HuH-7.5 (cell line): ENCODE results near the gene TMPRSS6.

Experiments
- DNase-seq: peaks from one replicate; pipeline ENCODE4 v3.0.0; 2011; ENCODE audit warnings: low spot score

TMPRSS6 gene

GRCh38 chr22:37064553-37064952 is 45.0 kb downstream of the TMPRSS6 start:
- DNase-seq = no peak

DNA sequence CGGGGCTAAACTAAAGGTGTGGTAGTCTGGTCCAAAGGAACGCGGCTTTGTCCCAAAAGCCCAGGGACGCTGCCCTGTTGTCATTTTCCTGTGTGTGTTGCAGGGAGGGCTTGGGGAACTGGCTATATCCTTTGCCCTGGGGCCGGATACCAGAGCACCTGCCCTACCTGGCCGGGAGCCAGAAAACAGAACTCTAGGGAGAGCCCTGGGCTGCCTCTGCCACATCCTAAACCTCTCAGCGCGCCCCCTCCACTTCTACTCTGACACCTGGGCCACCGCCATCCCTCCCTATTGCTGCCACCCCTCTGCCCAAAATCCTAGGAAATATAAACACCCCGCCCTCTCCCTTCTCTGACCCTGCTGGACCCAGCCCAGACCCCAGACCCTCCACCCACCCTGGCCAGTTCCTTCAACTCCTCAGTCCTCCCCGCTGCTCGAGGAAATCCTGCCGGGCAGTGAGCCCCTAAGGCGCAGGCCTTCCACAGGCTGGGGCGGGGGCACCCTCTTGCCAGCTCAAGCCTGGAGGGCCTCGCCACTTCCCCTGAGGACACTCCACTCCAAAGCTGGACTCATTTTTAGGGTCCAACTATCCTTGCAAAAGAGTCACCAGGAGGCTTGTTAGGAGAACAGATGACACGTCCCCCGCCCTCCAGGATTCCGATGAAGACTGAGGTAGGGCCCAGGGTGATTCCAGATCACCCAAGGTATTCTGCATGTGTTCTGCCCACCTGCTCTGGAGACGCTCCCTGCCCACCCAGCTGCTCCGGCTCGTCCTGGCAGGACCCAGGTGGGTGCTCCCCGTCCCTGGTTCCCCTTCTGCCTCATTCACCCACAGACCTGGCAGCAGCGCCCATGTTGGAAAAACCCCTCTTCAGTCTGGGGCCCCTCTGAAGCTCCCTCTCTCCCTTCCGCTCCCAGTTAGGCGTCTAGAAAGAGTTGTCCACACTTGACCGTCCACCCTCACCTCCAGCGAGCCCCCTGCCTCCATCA is 45.8 kb downstream of the TMPRSS6 start:
- DNase-seq = no peak

GRCh38 chr22:37062702-37063381 is 46.7 kb downstream of the TMPRSS6 start:
- DNase-seq = no peak

- no peak for DNase-seq
Observed at GRCh38 chr22:37062376-37062675, 47.2 kb downstream of the TMPRSS6 start.

DNA sequence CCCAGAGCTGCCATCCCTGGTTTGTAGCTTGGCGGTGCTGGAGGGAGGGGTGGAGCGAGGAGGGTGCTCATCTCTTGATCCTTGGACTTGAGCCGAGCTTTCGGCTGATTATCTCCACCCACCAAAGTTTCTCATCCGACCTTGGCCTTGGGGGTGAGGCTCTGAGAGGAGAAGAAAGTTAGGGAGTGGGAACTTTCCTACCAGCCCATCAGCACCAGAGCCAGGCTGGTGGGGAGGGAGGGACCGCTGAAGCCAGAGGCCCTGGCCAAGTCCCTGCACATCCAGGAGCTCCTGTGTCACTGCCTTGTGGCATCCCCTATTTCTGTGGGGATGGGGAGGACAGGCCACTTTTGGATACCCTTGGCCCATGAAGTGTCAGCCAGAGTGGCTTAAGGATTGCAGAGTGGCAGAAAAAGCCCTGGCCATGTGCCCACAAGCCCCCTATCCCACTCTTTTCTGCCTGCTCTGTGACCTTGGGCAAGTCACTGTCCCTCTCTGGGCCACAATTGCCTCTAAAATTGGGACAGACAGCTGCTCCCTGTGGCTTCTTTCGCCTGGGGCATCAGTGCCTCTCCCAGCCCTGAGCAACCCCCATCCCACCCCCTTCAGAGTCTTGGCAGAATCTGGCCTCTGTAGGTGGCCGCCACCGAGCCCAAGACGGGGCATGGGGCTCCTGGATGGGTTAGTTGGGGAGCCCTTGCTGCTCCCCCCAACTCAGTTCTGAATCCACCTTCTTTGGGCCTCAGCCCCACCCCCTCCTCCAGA is 47.7 kb downstream of the TMPRSS6 start:
- no peak for DNase-seq

DNA sequence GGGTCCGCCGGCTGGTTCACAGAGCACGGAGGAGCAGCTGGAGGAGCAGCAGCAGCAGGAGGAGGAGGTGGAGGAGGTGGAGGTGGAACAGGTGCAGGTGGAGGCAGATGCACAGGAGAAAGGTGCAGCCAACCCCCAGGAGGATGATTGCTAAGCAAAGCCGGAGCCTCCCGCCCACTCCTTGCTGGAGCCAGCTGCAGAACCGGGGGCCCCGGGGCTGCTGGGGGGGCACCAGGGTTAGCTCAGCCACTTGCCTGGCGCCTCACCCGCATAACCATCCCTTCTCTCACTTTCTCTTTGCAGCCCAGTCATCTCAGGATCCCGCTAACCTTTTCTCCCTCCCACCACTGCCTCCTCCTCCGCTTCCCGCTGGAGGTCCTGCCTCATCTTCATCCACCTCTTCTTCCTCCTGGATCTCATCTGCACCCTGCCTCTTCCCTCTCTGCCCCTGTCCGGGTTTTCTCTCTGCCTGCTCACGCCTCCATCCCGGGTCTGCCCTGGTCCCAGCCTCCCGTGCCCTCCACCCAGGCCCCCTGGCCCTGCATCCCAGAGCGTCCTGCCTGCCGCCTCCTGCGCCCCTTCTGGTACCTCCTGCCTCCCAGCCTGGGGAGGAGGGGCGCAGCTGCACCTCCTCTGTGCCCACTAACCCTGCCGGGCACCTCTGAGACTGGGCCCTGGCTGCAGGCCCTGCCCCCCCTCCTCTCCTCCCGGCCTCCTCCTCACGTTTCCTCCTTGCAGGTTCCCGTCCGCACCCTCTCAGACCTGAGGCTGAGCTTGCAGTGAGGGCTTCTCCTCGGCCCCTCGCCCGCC is 48.5 kb downstream of the TMPRSS6 start:
- DNase-seq = no peak

- DNase-seq = no peak
Observed at GRCh38 chr22:37059876-37060449, 49.5 kb downstream of the TMPRSS6 start.

DNA sequence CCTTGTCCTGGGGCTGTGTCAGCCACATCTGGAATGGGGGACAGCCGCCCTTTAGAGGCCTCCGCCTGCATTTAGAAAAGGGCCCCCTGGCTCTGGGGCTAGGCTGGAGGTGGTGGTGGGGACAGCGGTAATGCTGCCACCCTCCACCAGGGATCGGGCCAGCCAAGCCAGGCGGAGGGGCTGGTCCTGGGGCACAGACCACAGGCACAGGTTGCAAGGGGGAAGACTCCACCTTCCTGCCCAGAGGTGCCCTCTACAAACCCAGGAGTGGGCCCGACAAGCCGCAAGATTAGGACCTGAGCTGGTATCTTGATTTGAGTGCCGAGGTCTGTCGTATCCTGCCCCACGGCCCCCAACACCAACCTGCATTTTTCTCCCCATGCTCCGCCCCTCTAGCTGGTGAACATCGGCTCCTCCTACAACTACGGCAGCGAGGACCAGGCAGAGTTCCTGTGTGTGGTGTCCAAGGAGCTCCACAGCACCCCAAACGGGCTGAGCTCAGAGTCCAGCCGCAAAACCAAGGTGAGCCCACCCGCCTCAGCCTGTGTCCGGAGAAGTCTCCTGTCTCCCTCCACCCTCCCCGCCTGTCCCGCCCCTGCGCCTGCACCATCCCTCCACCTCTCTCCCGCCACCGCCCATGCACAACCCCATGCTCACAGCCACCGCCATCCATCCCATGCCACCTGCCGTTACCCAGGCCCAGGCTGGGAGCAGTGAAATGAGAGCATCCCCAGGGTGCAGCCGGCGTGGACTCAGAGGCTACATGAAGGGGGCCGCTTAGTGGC is 50.4 kb downstream of the TMPRSS6 start:
- DNase-seq = no peak

DNA sequence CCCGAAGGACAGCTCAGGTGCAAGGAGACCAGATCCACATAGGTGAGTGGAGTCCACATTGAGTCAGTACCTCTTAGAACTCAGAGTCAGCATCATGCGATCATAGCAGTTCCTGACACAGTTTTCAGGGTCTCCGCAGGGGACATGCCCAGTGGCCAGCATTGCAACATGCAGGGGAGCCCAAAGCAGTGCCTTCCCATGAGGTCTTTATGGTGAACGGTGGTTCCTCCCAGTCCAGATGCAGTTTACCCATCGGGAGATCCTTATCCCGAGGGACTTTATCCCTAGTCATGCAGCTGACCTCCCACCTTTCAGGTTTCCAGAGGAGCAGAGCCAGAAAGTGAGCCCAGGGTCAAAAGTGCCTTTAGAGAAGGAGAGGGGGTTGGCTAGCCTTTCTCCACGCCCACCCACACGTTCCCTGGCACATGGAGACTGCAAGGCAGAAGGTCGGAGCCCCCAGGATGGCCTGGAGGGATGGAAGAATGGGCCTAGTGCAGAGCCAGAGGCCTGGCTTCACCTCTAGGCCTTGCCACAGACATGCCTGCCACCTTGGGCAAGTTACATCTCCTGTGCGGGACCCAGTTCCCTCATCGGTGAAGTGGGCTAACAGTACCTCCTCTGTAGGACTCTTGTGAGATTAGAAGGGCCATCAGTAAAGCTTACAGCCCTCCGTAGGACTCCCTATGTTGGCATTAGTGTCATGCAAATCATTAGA is 51.6 kb downstream of the TMPRSS6 start:
- DNase-seq = no peak

- DNase-seq = no peak
Observed at GRCh38 chr22:37057226-37057625, 52.3 kb downstream of the TMPRSS6 start.

- no peak for DNase-seq
Observed at GRCh38 chr22:37056246-37056645, 53.3 kb downstream of the TMPRSS6 start.

DNA sequence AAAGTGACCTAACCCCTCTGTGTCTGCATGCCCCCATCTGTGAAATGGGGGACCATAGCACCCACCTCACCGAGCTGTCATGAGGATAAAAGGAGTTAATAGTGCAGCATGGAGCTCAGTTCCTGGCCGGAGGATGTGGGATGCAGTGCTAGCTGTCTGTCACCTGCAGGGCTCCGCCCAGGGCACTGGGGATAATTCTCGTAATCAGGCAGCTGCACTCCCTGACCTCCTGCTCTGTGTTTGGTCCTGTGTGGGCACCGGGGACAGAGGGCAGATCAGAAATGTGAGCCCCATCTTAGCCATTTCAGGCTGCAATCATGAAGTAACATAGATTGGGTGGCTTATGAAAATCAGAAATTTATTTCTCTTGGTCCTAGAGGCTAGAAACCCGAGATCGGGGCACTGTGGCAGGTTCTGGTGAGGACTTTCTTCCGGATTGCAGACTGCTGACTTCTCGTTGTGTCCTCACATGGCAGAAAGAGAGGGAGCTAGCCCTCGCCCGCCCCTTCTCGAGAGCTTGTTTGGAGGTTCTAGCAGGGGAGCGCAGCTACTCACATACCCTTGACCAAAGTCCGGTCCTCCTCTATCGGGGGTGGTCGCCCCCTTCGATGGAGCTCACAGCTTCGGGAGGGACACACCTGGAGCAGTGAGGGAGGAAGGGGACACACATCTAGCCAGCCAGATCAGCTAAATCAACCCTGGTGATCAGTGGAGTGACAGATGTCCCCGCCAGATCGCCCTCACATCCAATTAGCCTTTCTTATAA is 54.7 kb downstream of the TMPRSS6 start:
- no peak for DNase-seq

DNA sequence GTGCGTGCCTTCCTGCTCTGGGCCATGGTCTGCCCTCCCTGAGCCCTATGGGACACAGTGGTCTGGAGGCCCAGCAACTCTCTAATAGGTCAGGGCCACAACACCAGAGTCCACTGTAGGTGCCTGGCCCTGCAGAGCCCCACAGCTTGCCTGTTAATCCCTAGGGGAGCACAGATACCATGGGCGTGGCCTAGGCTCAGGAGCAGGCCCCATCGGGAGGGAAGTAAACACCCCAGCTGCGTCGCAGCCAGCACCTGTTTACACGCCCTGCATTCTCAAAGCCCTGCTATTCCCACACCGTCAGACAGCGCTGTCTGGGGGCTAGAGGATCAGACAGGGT is 55.5 kb downstream of the TMPRSS6 start:
- no peak for DNase-seq

DNA sequence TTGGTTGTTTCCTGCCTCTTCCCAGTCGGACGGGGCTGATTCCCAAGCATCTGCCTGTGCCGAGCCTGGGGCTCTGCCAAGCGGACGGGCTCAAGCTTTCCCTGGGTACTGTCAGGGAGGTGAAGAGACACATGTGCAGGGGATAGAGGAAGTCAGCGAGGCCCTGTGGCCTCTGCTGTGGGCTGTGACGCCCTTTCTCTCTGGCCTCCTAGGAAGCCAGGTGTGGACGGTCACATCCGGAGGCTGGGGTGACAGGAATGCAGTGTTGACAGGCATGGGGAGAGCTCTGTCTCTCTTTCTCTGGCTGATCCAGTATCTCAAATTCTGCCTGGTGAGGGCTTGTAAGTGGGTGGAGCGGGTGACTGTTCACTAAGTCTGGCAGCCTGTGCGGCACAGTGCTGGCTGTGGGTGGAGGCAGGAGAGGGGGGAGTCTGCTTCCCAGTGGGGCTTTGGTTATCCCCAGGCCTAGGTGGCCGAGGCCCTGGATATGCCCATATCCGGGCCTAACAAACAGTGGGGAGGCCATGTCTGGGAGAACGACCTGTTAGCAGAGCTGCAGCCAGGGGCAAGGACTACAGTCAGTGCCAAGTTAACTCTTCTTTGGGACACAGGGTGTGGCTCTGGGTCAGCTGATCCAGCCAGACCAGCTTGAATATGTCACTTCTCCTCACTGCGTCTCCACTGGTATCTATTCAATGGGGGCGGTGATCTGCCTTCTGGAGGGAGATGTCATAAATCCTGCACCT is 56.0 kb downstream of the TMPRSS6 start:
- DNase-seq = no peak

DNA sequence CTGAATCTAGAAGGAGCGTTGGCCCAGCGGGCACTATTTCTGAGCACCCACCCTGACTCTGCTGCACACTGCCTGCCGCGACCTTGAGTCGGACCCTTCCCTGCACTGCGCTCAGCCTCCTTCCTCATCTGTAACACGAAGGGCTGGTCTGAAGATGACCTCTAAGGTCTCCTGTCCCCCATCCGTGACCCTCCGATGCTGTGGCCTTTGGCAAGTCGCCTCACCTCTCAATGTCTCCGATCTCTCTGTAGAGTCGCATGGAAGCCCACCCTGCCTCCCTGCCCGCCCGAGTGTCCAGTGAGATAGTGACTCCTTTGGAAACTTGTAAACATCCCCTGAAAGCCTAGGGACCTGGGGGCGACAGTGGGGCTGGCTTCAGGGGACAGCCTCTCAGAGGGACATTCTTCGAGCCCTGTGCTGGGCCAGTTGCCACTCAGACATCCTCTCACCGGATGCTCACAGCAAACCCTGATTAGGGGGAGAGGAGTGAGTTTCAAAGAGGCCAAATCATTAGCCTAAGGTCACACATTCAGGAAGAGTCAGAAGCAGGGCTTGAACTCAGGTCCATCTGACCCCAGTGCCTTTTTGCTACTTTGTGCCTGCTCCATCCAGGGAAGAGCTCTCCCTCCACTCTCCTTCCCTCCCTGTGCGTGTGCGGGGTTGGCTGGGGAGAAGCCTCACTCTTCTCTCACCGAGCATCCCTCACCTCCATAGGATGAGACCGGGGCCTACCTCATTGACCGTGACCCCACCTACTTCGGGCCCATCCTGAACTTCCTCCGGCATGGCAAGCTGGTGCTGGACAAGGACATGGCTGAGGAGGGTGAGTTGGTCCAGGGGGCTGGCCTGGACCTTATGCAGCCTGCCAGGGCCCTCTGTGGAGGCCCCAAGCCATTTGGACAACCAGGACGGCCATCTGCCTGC is 56.9 kb downstream of the TMPRSS6 start:
- no peak for DNase-seq

GRCh38 chr22:37051391-37052385 is 57.8 kb downstream of the TMPRSS6 start, which contains the start of gene KCTD17:
Gene KCTD17 (plus strand): TSS chr22:37051742. CDS start chr22:37051761, 19 bp downstream.
- DNase-seq = peak; percentile 92
